ENCODE data around the gene ZC3H6.

ZC3H6 gene

GRCh38 chr2:112254466-112255240 is 20.7 kb upstream of the ZC3H6 start, which contains the start of gene ZC3H8:
TSS of gene ZC3H8 (minus strand) at chr2:112255042. CDS start at chr2:112254981, 61 bp downstream.
- peaks cover 48% of the 10 kb centered on the region for H3K79me2 ChIP-seq (ENCODE audit: insufficient read depth, low read length)
- H3K9ac ChIP-seq (ENCODE audit: low read length), result peak within 1 kb of the TSS; percentile 81
- no peaks in the 10 kb centered on the region for H3F3A ChIP-seq (ENCODE audit: insufficient read depth)
- peak within 1 kb of the TSS; percentile 82 for H3K4me3 ChIP-seq (ENCODE audit: insufficient read depth, low read length, poor library complexity, severe bottlenecking)
- H3K27ac ChIP-seq (ENCODE audit: low read depth, low read length), result peak within 1 kb of the TSS; percentile 74
- peaks cover 5% of the 10 kb centered on the region for H3K36me3 ChIP-seq (ENCODE audit: low read length)
- H3K4me2 ChIP-seq (ENCODE audit: low read depth, low read length, poor library complexity, severe bottlenecking), result peak within 1 kb of the TSS; percentile 88
- peak within 1 kb of the TSS; percentile 80 for H2AFZ ChIP-seq (ENCODE audit: low read depth, low read length, severe bottlenecking)
- no peaks in the 10 kb centered on the region for H3K9me3 ChIP-seq (ENCODE audit: insufficient read depth, low read length)
- H3K27me3 ChIP-seq (ENCODE audit: low read length), result no peaks in the 10 kb centered on the region
- TF ChIP-seq, protein P1, sequence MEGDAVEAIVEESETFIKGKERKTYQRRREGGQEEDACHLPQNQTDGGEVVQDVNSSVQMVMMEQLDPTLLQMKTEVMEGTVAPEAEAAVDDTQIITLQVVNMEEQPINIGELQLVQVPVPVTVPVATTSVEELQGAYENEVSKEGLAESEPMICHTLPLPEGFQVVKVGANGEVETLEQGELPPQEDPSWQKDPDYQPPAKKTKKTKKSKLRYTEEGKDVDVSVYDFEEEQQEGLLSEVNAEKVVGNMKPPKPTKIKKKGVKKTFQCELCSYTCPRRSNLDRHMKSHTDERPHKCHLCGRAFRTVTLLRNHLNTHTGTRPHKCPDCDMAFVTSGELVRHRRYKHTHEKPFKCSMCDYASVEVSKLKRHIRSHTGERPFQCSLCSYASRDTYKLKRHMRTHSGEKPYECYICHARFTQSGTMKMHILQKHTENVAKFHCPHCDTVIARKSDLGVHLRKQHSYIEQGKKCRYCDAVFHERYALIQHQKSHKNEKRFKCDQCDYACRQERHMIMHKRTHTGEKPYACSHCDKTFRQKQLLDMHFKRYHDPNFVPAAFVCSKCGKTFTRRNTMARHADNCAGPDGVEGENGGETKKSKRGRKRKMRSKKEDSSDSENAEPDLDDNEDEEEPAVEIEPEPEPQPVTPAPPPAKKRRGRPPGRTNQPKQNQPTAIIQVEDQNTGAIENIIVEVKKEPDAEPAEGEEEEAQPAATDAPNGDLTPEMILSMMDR (IDR thresholded peaks at IDR 0.05; ENCODE audit: insufficient read depth, low read length, poor library complexity, severe bottlenecking), result peak; percentile 15
- no peak for TF ChIP-seq EZH2phosphoT487 (conservative IDR thresholded peaks at IDR 0.05; ENCODE audit: low read length)
- H4K20me1 ChIP-seq (ENCODE audit: low read depth, low read length), result no peaks in the 10 kb centered on the region
- no peaks in the 10 kb centered on the region for H3K9me2 ChIP-seq (replicated peaks; ENCODE audit: insufficient read depth, low read length)

DNA sequence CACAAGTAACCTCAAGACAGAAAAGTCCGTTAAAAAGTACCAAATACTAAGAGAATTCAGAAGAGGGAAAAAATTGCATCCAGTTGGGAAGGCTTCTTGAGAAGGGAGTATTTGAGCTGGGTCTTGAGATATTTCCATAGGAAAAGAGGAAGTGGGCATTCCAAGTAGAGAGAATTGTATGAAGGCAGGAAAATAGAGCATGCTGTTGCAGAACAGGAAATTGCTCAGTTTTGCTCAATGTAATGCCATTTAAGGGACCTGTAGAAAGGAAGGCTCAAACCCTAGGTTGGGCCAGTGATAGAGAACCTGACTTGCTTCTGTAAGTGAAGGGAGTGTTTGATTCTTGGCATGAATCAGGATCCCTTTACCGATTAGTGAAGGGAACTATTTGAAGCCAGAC is 19.5 kb upstream of the ZC3H6 start:
- H3K9ac ChIP-seq (ENCODE audit: low read length), result 0 out of 2 replicates have a peak overlapping the region, but pooled peaks have one; percentile 81
- H2AFZ ChIP-seq (ENCODE audit: low read depth, low read length, severe bottlenecking), result no peak overlapping the region
- H3K36me3 ChIP-seq (ENCODE audit: low read length), result no peaks in the 10 kb centered on the region
- H3K9me2 ChIP-seq (replicated peaks; ENCODE audit: insufficient read depth, low read length), result no peaks in the 10 kb centered on the region
- H3K4me2 ChIP-seq (ENCODE audit: low read depth, low read length, poor library complexity, severe bottlenecking), result peak overlapping the region; percentile 88
- no peaks in the 10 kb centered on the region for H3K9me3 ChIP-seq (ENCODE audit: insufficient read depth, low read length)
- no peak overlapping the region for H3K4me3 ChIP-seq (ENCODE audit: insufficient read depth, low read length, poor library complexity, severe bottlenecking)
- H3F3A ChIP-seq (ENCODE audit: insufficient read depth), result no peaks in the 10 kb centered on the region
- H3K27me3 ChIP-seq (ENCODE audit: low read length), result no peaks in the 10 kb centered on the region
- peaks cover 38% of the 10 kb centered on the region for H3K79me2 ChIP-seq (ENCODE audit: insufficient read depth, low read length)
- no peaks in the 10 kb centered on the region for H4K20me1 ChIP-seq (ENCODE audit: low read depth, low read length)
- no peak for TF ChIP-seq EZH2phosphoT487 (conservative IDR thresholded peaks at IDR 0.05; ENCODE audit: low read length)
- TF ChIP-seq, protein P1 (IDR thresholded peaks at IDR 0.05; ENCODE audit: insufficient read depth, low read length, poor library complexity, severe bottlenecking), result no peak
- no peak overlapping the region for H3K27ac ChIP-seq (ENCODE audit: low read depth, low read length)

- H2AFZ ChIP-seq (ENCODE audit: low read depth, low read length, severe bottlenecking), result no peak overlapping the region
- no peak overlapping the region for H3K9ac ChIP-seq (ENCODE audit: low read length)
- no peak overlapping the region for H3K27ac ChIP-seq (ENCODE audit: low read depth, low read length)
- H4K20me1 ChIP-seq (ENCODE audit: low read depth, low read length), result no peaks in the 10 kb centered on the region
- no peaks in the 10 kb centered on the region for H3K27me3 ChIP-seq (ENCODE audit: low read length)
- no peaks in the 10 kb centered on the region for H3K9me3 ChIP-seq (ENCODE audit: insufficient read depth, low read length)
- no peaks in the 10 kb centered on the region for H3K36me3 ChIP-seq (ENCODE audit: low read length)
- H3K9me2 ChIP-seq (replicated peaks; ENCODE audit: insufficient read depth, low read length), result no peaks in the 10 kb centered on the region
- peaks cover 30% of the 10 kb centered on the region for H3K79me2 ChIP-seq (ENCODE audit: insufficient read depth, low read length)
- no peak overlapping the region for H3K4me2 ChIP-seq (ENCODE audit: low read depth, low read length, poor library complexity, severe bottlenecking)
- H3F3A ChIP-seq (ENCODE audit: insufficient read depth), result no peaks in the 10 kb centered on the region
- TF ChIP-seq EZH2phosphoT487 (conservative IDR thresholded peaks at IDR 0.05; ENCODE audit: low read length), result no peak
- TF ChIP-seq, protein P1 (IDR thresholded peaks at IDR 0.05; ENCODE audit: insufficient read depth, low read length, poor library complexity, severe bottlenecking), result no peak
- no peak overlapping the region for H3K4me3 ChIP-seq (ENCODE audit: insufficient read depth, low read length, poor library complexity, severe bottlenecking)
These were observed 18.7 kb upstream of the ZC3H6 start for GRCh38 chr2:112256654-112257053.
